GM23338 (cell line): ENCODE results near the gene CDH23.

ENCODE experiments used
- EZH2 ChIP-seq: fragments of 200-600 bp; sonication (generic); IDR thresholded peaks from one replicate; pipeline ENCODE4 v1.8.0; 2017; ENCODE audit warnings: antibody characterized with exemption, mild to moderate bottlenecking, low read depth; ENCODE audit not compliant: unreplicated experiment
- JUNB ChIP-seq: IDR thresholded peaks from one replicate; pipeline ENCODE4 v1.6.1; 2016; ENCODE audit warnings: antibody characterized with exemption; ENCODE audit not compliant: unreplicated experiment
- POLR2AphosphoS5 ChIP-seq: IDR thresholded peaks from 2 replicates; pipeline ENCODE4 v1.6.1; 2016; ENCODE audit warnings: antibody characterized with exemption, low read depth
- REST ChIP-seq: IDR thresholded peaks from one replicate; pipeline ENCODE4 v1.6.1; 2018; ENCODE audit warnings: antibody characterized with exemption; ENCODE audit not compliant: unreplicated experiment
- STAT1 ChIP-seq: IDR thresholded peaks from one replicate; pipeline ENCODE4 v1.6.1; 2016; ENCODE audit warnings: antibody characterized with exemption; ENCODE audit not compliant: unreplicated experiment
- ZNF331 ChIP-seq: fragments of 250-450 bp; sonication (Bioruptor Pico); IDR thresholded peaks from 2 replicates; pipeline ENCODE4 v1.5.0; 2020; ENCODE audit warnings: low read depth, mild to moderate bottlenecking, moderate library complexity
- TF ChIP-seq, protein P1 (sequence below), 2 experiments: fragments of 200-600 bp in 1 of 2; sonication (generic) in 1 of 2; conservative IDR thresholded peaks; 2 replicates each; pipeline versions ENCODE4 v1.5.1 to v1.6.1; 2016 to 2017; ENCODE audit warnings: antibody characterized with exemption in 2 of 2, low read depth in 2 of 2, mild to moderate bottlenecking in 2 of 2, moderate library complexity in 1 of 2

DNA sequence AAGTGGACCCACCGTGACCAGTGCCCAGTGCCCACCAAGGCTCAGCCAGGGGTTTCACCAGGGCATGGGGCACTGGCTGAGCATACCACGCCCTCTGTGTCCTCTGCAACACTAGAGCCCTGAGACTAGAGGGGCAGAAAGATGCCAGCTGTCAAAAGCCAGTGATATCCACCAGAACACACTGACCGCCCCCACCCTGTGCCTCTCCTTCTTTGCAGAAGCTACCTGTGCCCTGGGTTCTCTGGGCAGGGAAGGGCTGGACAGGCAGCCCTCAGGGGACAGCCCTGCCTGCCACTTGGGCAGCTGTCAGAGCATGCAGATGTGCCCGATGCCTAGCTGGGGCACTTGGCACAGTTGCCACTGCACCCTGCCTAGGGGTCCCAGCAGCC is 376.1 kb downstream of the CDH23 start:
- TF ChIP-seq STAT1 (no peak), JUNB (no peak), EZH2 (no peak), REST (no peak), POLR2AphosphoS5 (no peak), ZNF331 (CRISPR knock-in tag) (no peak)
- TF ChIP-seq, protein P1, sequence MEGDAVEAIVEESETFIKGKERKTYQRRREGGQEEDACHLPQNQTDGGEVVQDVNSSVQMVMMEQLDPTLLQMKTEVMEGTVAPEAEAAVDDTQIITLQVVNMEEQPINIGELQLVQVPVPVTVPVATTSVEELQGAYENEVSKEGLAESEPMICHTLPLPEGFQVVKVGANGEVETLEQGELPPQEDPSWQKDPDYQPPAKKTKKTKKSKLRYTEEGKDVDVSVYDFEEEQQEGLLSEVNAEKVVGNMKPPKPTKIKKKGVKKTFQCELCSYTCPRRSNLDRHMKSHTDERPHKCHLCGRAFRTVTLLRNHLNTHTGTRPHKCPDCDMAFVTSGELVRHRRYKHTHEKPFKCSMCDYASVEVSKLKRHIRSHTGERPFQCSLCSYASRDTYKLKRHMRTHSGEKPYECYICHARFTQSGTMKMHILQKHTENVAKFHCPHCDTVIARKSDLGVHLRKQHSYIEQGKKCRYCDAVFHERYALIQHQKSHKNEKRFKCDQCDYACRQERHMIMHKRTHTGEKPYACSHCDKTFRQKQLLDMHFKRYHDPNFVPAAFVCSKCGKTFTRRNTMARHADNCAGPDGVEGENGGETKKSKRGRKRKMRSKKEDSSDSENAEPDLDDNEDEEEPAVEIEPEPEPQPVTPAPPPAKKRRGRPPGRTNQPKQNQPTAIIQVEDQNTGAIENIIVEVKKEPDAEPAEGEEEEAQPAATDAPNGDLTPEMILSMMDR (conservative IDR thresholded peaks at IDR 0.05; ENCODE audit: low read depth in 2 of 2): no peak
